HG02610 (cell line): ENCODE data around the gene GSS.

ENCODE experiments used
- ATAC-seq: cut with Tn5 transposase; IDR thresholded peaks from one replicate; pipeline ENCODE4 v1.9.1; 2021; ENCODE audit warnings: mild to moderate bottlenecking, moderate library complexity; ENCODE audit not compliant: unreplicated experiment

Gene GSS

GRCh38 chr20:34949120-34949519 is 6.5 kb downstream of the GSS start:
- ATAC-seq: no peak

DNA sequence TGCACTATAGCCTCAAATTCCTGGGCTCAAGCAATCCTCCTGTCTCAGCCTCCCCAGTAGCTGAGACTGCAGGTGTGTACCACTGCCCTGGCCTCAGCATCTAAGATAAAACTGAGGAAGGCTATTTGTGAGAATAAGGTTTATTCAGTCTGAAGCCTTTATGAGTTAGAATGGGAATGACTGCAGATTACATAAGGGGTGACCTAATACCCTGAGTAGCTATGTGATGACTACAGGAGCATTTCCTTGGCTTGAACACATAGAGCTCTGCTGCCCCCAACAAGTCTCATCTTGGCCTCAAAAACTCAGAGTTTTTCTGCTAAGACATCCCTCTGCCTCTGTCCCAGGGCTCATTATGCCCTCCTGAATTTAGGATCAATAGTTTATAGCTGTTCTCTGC is 7.6 kb downstream of the GSS start:
- no peak for ATAC-seq

GRCh38 chr20:34947336-34947735 is 8.3 kb downstream of the GSS start:
- ATAC-seq: no peak

DNA sequence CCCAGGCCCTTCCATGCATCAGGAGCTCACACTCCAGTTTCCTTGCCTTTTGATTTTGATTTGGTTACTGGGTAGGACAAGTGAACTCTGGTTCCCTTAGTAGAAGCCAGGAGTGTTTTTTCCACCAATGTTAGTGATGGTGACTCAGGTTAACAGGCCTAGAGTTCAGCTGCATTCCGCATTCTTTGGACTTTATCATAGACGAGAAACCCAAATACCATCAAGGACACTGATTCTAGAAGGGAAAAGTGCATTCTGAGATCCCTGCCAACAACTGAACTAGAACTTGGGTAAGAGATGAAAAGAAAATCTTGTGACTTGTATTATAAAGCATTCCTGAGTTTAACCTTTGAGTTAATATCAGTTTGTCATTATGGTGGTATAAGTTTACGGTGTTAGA is 8.9 kb downstream of the GSS start:
- no peak for ATAC-seq

DNA sequence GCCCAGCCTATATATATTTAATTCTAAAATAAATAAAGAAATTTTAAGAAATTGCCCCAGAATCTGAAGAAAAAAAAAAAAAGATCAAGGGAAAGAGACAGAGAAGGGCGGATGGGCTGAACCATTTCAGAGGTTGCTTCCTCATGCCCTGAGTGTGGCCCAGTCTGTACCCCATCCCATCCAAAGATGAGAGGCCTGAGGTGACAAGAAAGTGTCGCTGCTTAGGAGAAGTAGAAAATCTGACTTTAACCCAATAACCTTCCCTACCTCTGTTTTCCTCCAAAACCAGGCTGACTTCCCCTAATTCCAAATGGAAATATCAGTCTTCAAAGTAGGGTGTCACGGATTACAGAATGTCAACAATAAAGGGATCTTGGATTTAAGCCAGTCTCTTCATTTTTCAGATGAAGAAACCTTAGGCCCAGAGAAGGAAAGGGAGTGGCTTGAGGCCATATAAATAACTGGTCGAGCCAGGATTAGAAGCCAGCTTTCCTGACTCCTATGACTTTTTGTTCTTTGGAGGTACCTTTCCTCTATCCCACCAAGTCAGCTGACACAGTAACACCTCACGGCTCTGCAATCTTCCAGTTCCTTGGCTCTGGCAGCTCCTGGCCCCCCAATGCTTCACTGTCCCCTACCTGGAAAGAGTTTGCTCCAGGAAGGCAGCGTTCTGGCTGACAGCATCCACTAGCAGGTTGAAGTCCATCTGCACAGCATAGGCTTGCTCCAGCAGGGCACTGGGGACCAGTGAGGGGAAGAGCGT is 10.1 kb downstream of the GSS start:
- ATAC-seq: no peak

DNA sequence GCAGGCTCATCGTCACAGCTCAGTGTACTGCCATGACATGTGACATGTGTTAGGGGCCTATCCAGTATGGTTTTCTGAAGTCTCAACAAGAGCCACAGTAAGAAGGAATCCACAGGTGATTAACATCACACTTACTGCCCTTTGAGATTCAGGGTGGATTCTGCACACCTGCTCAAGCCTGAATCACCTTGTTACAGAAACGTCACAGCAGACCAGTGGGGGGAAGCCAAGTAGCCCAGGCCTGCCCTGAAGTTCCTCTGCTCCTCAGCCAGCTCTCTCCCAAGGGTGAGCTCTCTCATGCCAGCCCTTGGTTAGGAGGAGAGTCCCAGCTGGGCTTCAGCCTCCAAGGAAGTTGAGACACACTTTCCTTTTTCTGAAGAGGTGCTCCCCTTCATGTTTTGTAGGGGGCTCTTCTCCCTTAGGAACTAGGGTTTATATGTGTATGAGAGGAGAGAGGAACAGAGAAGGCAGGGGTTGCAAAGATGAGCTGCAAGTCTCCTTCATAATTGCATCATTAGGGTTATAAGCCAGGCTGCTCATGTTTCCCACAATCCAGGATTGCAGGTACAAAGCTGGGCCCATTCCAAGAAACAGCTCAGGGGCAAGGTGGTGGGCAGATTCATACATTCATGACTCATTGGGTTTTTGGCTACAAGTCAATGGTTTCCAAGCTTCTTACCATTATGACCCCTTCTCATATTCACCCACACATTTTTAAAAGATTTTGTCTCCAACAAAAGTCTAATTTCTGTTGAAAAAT is 11.6 kb downstream of the GSS start:
- ATAC-seq: no peak

- no peak for ATAC-seq
Observed at GRCh38 chr20:34942301-34942700, 13.3 kb downstream of the GSS start.

DNA sequence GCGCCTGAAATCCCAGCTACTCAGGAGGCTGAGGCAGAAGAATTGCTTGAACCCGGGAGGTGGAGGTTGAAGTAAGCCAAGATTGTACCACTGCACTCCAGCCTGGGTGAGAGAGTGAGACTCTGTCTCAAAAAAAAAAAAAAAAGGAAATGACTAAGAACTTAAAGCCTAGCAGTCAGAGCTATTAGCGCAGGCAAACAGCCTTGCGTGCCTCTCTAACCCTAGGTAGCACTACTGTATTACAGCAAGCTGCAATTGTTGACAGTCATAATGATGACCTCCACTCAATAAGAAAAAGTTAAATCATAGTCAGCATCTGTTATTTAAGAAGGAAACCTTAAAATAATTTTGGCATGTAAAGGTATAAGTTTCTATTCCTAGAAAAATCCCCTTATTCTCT is 14.4 kb downstream of the GSS start:
- ATAC-seq: no peak

DNA sequence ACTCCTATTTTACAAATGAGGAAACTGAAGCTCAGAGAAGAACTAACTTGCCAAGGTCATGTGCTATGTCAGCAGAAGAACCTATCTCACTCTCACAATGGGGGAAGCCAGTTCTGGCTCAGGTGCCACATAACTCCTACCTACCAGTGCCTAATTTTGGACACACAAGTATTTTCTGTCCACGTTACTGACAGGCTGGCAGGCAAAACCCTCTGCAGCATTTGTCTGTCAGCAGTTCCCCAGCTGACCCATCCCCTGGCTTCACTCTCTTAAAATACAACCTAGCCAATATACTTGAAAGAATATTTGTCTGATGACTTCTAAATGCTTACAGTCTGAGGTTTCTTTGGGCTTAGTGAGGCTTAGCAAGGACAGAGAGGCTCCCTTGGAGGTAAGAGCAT is 15.5 kb downstream of the GSS start:
- no peak for ATAC-seq

GRCh38 chr20:34938466-34939163 is 17.0 kb downstream of the GSS start:
- ATAC-seq: no peak

DNA sequence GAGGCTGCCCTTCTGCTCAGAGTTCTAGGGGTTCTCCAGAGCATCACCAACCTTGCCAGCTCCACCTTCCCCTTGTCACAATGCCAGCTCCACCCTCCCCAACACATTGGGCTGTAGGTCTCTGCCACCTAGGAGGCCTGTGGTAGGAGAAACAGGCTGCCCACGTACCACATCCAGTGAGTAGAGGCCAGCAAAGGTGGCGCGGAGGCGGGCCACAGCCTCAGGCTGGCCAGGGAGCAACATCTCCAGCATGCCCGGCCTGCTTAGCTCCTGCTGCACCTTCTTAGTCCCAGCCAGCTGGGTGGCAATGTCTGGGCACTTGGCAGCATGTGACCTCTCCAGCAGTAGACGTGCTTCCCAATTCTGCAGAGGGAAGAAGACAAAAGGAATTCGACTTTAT is 23.8 kb downstream of the GSS start:
- ATAC-seq: no peak

- no peak for ATAC-seq
Observed at GRCh38 chr20:34928411-34928810, 27.2 kb downstream of the GSS start.

GRCh38 chr20:34927736-34928135 is 27.9 kb downstream of the GSS start:
- ATAC-seq: no peak

GRCh38 chr20:34926581-34926980 is 29.0 kb downstream of the GSS start:
- ATAC-seq: no peak

DNA sequence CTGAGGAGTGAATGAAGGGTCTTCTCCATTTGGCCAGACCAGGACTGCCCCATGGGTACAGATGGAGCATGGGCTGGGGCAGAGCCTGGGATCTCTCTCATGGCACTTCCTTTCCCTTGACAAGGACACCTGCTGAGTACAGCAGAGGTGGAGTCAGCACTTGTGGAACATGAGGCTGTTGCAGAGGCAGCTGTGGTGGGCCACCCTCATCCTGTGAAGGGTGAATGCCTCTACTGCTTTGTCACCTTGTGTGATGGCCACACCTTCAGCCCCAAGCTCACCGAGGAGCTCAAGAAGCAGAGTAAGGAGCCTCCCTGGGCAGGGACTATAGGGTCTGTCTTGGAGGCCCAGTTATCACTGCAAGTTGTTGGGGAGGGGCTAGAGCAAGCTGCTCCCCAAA is 29.6 kb downstream of the GSS start:
- ATAC-seq: no peak

DNA sequence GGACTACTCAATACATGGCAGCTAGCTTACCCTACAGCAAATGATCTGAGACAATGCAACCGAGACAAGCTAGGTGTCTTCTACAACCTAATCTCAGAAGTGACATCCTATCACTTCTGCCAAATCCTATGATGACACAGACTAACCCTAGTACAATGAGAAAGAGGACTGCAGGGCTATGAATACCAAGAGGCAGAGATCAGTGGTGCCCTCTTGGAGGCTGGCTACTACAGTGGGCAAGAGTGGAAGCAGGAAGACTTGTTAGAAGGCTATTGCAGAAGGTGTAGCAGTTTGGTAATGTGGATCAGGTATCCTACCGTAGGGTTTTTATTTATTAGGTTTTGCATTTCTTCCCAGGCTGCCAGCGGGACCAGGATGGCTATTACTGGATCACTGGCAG is 30.3 kb downstream of the GSS start:
- no peak for ATAC-seq

DNA sequence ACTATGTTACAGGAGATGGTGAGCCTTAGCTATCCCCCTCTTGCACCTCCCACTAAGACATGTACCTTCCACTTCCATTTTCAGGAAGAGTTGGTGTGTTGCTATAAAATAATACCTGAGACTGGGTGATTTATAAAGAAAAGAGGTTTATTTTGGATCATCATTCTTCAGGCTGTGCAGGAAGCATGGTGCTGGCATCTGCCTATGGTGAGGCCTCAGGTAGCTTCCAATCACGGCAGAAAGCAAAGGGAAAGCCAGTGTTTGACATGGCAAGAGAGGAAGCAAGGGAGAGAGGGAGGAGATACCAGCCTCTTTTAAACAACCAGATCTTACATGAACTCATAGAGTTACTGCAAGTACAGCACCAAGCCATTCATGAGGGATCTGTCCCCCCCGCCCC is 32.2 kb downstream of the GSS start:
- no peak for ATAC-seq

DNA sequence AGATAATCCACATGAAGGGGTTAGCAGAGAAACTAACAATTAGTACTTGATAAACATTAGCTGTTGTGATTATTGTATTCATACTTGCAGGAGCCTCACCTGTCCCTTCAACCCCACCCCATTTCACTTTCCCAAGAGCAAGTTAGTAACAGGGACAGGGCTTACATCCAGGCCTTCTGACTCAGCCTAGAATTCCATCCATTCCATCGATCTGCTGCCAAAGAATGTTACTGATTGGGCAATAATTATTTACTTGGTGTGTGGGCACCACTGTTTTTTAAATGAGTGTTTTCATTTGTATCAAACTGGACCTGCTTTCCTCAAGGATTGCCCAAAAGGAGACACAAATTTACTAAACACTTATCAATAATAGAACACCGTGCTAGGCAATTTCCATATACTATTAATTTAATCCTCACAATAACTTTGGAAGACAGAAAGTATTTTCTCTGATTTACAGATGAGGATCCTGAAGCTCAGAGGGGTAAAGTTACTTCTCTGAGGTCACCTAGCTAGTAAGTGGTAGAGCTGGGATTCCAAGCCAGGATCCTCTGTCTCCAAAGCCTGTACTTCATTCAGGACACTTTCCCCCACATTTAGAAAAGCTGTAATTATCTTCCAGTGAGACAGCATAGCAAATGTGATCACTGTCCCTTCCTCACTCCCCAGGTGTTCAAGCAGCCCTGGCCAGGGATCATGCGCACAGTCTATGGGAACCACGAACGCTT is 32.8 kb downstream of the GSS start:
- no peak for ATAC-seq

DNA sequence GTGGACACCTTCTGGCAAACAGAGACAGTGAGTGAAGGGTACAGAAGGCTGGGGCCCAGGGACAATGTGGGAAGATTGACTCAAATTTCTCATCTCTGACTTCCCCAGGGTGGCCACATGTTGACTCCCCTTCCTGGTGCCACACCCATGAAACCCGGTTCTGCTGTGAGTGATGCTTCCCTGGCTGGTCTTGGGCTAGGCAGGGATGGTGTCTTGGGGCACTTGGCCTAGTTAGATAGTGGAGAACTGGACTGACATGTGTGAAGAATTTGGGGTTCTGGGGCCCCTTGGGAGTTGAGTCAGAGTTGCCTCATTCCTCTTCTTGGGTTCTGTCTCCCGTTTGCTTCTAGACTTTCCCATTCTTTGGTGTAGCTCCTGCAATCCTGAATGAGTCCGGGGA is 34.2 kb downstream of the GSS start:
- ATAC-seq: no peak

DNA sequence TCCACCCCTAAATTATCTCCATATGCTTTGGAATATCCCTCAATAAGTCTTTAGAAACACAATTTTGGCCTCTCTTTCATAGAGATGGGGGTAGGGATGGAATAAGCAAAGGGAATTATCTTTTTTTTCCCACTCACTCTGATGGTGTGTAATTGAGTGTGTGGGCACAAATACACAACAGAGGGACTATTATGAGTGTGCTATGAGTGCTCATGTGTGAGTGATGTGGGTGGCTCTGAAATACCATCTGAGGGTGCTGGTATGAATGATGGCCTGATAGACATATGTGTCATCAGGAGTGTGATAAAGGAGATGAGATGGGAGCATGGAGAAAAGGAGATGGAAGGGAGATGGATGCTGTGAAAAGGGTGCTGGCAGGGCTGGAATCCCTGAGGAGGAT is 35.6 kb downstream of the GSS start:
- ATAC-seq: no peak

DNA sequence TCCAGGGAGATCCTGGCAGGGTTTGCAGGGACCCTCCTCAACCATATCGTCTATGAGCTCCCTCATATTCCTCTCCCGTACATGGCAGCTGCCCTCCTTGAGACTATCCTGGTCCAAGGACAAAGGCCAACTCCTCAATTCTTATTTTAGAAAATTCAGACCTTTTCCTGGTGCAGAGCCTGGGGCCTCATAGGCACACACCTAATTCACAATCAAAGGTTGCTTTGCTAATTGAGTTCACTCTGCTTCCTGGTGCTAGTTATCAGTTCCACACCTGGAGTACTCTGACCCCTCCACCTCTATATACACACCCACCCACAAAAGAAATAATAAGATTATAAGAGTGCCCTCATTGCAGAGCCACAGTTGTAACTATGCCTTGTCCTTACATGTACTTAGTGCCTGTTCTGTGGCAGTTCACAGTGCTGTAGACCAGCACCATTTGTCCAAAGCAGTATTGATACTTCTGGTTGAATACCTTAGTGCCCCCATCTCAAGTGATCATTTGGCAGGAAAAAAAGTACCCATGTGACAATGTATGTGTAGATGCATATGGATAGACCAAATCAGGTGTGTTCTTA is 38.7 kb downstream of the GSS start:
- ATAC-seq: no peak
